Measurements from ENCODE around the gene RHBDD3. TPM values are rescaled to one million over a fixed set of nuclear protein-coding genes. Genes with fewer than 3 reads are reported as not detected.

The RHBDD3 gene
- 18.0 TPM for total RNA-seq

DNA sequence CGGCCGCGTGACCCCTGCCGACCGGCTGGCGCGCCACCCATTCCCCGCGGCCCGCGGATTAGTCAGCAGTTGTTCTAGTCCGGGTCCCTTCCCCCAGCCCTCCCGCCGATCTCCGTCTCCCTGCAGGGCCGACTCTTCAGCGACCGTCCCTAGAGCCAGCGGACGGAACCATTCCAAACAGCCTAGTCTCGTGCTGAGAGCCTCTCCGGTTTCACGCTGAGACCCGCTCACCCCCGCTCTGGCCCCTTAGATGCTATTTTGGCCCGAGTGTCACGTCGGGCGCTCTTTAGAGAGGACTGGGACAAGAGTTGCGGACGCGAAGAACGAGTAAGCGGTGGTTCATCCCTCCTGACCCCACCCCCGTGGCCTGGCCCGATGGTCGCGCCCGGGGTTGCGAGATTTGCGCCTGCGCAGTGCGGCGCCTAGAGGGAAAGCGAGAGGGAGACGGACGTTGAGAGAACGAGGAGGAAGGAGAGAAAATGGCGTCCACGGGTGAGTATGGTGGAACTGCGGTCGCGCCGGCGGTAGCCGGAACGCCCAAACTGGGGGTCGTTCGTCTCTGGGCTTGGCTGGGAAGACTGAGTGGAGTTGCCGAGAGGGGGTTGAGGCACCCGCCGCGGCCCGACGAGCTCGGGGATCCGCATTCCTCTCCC lies at the start of gene RHBDD3, which contains the start of gene EWSR1:
TSS of gene RHBDD3 (minus strand) at position 124 of the 653 bp plus-strand sequence. CDS start 2,355 bp downstream, outside the sequence.
TSS of gene EWSR1 (plus strand) at position 411 of the 653 bp plus-strand sequence. CDS start at position 480, 69 bp downstream.
- ATAC-seq: peak; percentile 96
- peak; percentile 97 for DNase-seq (ENCODE audit: low spot score)
- intact Hi-C loops (cut with DNase I): no loop called here

DNA sequence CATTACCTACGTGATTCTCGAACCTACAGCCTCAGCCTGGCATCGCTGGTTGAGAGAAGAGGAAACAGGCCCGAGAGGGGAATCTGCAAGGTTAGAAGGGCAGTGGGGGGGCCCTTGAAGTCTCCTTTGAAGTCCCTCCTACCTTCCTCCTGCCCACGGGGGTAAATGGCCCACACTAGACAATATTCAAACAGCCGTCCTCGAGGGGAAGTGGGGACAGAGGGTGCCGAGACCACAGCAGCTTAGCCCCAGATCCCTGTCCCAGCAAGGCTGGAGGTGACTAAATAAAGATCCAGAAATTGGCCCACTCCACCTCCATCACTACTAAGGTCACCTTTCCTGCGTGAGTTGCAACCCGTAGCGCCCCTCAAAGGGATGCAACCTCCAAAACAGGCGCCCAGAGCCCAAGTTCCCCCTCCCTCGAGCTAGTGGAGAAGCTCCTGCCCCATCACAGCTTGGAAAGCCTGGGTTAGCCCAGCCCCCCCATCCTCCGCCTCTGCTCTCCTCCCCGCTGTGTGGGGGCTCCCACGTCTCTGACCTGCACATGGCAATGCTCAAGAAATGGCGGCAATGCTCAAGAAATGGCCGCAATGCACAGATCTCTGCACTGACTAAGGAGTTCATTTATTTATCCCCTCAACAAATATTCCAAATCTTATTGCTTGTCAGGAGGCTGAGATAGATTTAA lies 48.5 kb upstream of the RHBDD3 start:
- intact Hi-C loops (cut with DNase I): no loop called here
- ATAC-seq (no peak), DNase-seq (ENCODE audit: low spot score) (no peak)

DNA sequence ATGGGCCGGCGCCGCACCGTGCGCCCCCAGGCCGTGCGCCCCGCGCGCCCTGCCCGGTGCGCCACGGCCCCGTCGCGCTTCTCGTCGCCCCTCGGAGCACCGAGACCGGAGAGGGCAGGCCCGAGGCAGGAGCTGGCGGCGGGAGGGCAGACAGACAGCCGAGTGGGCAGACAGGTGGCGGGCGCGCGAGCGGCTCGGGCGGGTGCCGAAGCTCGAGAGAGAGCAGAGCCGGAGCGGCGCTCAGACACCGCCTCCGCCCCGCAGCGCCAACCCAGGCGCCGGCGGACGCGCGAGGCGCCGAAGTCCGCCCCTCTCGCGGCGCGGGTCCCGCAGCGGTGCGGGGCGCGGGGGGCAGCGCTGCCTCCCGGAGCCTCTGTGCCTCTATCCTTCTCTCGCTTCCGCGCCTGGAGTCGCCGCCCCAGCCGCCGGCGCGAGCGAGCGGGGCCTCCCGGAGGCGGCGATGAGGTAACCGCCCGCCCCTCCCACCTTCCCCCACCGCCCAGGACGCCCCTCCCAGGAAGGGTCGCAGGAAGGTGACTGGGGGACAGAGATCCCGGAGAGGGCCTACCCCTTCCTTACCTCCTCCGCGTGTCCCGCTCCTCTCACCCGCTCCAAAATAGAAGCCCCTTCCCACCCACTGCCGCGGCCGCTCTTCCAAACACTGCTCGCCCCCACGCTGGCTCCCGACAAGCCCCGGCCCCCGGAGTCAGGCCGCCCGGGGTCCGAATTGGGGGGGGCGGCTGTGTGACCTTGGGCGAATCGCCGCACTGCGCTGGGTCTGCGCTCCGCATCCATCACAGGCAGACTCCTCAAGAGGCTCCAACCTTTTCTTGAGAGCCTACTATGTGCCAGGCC lies 47.7 kb upstream of the RHBDD3 start, which contains the start of gene RASL10A:
TSS of gene RASL10A (minus strand) at position 412 of the 855 bp plus-strand sequence. CDS start 451 bp downstream, outside the sequence.
- intact Hi-C loops (cut with DNase I): no loop called here
- ATAC-seq (no peak), DNase-seq (ENCODE audit: low spot score) (no peak)

DNA sequence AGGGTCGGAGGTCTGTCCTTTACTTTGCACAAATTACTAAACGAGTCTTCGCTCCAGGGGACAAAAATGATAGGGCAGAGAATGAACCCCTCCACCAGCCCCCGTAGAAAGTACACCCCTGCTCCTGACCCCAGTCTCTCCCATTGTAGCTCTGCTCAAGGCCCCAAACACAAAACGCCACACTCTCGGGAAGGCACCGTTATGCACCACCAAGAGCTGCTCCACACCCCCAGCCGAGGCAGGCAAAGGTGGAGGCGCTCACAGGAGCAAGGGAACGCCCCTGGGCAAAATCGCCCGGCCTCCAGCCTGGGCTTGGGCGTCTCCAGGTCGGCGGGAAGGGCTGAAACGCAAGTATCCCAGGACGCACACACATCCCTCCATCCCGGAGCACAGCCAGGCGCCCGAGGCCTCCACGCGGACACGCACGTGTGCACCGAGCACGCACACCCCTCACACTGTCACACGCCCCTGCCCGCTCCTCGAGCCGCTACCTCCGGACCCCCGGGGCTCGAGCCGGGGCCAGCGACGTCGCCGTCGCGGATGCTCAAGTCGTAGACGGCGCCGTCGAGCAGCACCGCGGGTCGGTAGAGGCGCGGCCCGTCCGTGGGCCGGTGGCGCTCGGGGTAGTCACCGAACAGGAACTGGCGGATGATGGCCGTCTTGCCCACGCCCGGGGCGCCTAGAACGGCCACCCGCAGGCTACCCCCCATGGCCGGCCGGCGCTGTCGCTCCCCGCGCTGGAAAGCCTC lies 46.9 kb upstream of the RHBDD3 start:
- intact Hi-C loops (cut with DNase I): no loop called here
- DNase-seq (ENCODE audit: low spot score) (peak; percentile 55), ATAC-seq (no peak)

DNA sequence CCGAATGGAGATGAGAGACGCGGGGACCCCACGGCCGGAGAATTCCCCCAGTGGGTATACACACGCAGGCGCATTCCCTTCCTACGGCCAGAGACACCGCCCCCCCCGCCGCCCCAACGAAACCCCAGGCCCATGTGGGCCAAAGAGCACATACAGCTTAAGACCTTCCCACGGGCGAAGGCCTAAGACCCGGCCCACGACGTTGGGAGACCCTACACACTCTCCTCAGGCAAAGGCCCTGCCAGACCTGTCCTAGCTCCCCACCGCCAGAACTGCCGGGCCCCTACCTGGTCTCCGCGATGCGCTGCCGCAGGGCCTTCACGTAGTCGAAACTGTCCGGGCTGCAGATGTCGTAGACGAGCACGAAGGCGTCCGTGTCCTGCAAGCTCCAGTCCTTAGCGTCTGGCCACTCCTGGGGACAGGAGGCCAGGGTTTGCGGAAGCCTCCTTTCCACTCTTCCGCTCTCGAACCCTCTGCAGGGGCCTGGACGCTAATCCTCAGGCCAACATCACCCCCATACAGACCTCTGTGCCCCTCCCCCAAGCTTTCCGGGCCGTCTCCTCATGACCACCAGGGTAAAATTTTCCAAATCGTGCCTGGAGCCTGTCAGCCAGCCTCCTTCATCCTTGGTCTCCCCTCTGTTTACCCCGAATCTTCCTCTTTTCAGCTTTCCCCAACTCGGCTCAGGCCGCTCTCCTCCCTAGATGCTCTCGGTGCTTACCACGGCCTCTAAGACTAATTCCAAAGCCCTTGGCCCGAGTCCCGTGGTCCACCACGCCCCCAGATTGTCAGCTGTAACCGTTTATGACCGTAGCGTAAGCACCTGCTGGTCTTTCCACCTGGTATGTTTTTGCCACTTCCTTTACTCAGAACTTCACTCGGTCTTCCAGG lies 46.0 kb upstream of the RHBDD3 start:
- ATAC-seq (no peak), DNase-seq (ENCODE audit: low spot score) (peak; percentile 63)
- intact Hi-C loops (cut with DNase I): no loop called here

DNA sequence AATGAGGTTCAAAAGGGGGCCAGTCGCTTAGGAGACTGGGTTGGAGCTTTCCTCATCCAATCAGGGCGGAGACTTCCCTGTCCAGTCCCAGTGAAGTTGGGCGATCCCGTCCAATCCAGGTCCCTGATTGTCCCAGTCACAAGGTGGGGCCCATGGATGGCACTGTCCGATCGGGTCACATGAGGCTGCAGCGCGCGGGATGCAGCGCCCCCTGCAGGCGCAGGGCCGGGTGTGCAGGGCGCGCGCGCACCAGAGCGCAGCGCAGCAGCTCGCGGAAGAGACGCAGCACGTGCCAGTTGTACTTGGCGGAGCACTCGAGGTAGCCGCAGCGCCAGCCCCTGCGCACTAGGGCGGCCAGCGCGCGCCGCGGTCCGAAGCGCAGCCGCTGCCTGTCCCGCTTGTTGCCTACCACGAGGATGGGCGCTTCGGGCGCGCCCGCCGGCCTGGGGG lies 45.4 kb upstream of the RHBDD3 start:
- DNase-seq (ENCODE audit: low spot score) (peak; percentile 59), ATAC-seq (no peak)
- intact Hi-C loops (cut with DNase I): no loop called here

DNA sequence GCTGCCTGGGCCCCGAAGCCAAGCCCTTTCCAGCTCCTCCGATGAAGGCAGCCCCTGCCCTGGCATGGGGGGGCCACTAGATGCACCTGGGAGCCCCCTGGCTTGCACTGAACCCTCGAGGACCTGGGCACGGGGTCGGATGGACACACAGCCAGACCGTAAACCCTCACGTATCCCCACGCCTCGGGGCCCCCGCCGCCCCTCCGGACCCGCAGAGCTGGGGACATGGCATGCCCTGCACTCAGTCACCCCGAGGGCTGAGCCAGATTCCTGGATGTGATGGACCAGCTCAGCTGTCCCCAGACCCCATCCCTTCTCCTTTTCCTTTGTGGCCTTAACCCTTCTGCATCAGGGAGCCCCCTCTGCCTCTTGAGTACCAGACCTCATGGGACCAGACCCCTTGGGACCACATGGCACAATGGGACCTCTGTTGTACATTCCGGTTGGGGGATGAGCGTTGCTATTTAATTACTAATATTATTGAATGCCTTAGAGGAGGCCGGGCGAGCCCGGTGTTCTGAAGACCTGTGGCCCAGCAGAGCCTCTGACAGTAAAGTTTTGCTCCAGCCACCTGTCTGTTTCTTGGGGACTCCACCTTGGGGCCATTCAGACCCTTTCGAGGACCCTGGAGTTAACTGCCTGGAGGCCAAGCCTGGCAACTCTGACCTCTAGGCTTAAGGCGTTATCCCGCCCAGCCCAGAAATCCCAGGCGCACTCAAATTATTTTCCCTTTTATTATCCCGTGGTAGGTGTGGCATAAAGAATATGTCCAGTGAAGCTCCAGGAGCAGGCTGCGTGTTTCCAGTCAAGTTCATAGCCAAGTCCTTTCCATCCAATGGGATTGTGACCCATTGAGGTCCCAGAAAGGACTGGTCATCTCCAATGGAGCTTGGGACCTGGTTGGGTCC lies 44.7 kb upstream of the RHBDD3 start:
- no peak for ATAC-seq
- intact Hi-C loops (cut with DNase I): no loop called here
- DNase-seq (ENCODE audit: low spot score): peak; percentile 66

DNA sequence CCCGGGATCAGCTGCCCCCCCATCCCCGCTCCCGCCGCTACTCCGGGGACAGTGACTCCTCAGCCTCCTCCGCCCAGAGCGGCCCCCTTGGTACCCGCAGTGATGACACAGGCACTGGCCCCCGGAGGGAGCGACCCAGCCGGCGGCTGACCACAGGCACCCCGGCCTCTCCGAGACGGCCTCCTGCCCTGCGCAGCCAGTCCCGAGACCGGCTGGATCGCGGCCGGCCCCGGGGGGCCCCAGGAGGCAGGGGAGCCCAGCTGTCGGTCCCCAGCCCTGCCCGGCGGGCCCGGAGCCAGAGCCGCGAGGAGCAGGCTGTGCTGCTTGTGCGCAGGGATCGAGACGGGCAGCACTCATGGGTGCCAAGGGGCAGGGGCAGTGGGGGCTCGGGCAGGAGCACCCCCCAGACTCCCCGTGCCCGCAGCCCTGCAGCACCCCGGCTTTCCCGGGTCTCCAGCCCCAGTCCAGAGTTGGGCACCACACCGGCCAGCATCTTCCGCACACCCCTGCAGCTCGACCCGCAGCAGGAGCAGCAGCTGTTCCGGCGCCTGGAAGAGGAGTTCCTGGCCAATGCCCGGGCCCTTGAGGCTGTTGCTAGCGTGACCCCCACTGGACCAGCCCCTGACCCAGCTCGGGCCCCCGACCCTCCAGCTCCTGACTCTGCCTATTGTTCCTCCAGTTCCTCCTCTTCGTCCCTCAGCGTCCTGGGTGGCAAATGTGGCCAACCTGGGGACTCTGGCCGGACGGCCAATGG lies 43.9 kb upstream of the RHBDD3 start:
- DNase-seq (ENCODE audit: low spot score) (peak; percentile 73), ATAC-seq (peak; percentile 0)
- intact Hi-C loops (cut with DNase I): no loop called here

DNA sequence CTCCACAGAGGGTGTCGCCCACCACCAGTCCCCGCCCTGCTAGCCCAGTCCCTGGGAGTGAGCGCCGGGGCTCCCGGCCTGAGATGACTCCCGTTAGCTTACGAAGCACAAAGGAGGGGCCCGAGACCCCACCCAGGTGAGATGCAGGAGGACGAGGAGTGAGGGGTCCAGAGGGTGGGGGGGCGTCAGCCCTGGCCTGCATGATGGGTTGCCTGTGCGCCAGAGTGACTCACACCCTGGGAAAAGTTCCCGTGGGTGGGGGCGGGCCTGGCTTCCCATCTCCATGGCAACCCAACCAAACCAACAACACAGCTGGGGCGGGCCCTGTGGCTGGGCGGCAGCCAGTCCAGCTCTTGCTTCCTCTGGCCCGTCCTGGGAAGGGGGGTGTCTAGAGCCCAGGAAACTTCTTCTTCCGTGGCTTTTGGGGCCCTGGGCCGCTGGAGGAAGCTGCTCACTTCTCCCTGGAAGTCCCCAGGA lies 43.1 kb upstream of the RHBDD3 start:
- ATAC-seq (peak; percentile 91), DNase-seq (ENCODE audit: low spot score) (peak; percentile 98)
- intact Hi-C loops (cut with DNase I): no loop called here

DNA sequence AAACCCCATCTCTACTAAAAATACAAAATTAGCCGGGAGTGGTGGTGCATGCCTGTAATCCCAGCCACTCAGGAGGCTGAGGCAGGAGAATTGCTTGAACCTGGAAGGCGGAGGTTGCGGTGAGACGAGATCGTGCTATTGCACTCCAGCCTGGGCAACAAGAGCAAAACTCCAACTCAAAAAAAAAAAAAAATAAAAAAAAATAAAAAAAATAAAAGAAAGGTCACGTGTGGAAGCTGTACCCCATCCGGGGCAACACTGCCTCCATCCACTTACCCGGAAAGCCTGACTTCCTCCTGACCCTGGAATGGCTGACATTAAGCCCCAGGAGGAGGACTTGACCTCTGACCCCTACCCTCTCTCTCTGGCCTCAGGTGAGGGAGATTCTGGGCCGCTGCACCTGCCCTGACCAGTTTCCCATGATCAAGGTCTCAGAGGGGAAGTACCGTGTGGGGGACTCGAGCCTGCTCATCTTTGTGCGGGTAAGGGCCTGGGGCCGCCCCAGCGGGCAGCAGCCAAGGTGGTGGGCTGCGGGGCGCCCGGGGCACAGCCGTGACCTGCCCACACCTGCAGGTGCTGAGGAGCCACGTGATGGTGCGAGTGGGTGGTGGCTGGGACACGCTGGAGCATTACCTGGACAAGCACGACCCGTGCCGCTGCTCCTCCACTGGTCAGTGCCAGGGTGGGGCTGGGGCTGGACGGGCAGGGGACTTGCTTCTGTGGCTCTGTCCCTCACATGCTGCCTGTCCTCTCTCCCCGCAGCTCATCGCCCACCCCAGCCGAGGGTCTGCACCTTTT lies 42.5 kb upstream of the RHBDD3 start:
- intact Hi-C loops (cut with DNase I): no loop called here
- ATAC-seq: peak; percentile 11

DNA sequence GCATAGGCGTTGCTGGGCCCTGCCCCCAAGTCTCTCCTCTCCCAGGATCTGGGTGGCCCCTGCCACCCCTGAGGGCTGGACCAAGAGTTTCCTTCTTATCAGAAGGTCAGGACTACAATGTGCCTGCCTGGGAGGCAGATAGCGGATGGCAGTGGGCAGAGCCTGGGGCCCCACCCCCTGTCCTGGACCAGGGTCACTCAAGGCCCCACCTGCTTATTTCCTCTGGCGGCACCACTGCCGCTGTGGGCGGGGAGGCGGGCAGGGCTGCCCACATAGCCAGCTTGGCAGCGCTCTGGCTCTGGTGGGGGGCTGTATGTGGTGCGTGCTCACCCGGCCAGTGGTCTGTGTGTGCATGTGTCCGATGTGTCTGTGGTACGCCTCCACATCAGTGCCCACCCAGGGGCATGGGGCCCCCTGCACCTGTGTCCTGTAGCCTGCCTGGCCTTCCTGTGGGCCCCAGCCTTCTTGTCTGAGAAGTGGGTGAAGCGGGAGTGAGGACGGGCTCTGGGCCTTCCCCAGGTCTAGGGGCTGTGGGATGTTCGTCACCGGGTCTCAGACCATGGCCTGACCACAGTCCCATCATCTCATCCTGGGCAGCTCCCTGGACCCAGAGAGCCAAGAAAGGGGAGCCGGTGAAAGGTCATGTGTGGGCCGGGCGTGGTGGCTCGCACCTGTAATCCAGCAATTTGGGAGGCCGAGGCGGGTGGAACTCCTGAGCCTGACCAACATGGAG lies 41.7 kb upstream of the RHBDD3 start:
- no peak for ATAC-seq

More for the DNA sequence above, 42.5 kb upstream of the RHBDD3 start:
- DNase-seq (ENCODE audit: low spot score): no peak

DNA sequence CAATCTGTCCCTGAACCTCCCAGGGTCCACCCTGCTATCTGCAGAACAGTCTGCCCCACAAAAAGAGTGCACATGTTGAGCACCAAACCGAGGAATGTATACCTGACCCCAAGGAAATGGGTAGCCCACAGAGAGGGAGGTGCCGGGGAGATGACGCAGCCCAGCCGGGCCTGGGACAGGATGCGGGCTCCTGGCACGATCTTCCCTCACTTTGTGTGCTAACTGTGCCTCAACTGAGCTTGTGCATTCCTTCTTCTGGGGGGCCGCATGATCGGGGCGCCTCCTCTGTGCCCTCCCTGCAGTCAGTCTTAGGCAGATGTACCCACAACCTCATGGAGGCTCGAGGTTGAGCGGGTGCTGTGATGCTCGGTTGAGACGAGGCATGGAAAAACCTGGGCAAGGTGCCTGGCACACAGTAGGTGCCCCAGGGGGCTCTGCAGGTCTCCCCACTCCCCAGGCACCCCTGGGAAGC lies 41.0 kb upstream of the RHBDD3 start:
- intact Hi-C loops (cut with DNase I): loop anchor here (10.0 kb wide), 1 partner anchor 46 kb away; no protein-coding TSS in a partner anchor
- ATAC-seq (no peak), DNase-seq (ENCODE audit: low spot score) (no peak)

More for the DNA sequence above, 41.7 kb upstream of the RHBDD3 start:
- DNase-seq (ENCODE audit: low spot score): peak; percentile 63
- intact Hi-C loops (cut with DNase I): loop anchor here (10.0 kb wide), 1 partner anchor 45 kb away; no protein-coding TSS in a partner anchor

DNA sequence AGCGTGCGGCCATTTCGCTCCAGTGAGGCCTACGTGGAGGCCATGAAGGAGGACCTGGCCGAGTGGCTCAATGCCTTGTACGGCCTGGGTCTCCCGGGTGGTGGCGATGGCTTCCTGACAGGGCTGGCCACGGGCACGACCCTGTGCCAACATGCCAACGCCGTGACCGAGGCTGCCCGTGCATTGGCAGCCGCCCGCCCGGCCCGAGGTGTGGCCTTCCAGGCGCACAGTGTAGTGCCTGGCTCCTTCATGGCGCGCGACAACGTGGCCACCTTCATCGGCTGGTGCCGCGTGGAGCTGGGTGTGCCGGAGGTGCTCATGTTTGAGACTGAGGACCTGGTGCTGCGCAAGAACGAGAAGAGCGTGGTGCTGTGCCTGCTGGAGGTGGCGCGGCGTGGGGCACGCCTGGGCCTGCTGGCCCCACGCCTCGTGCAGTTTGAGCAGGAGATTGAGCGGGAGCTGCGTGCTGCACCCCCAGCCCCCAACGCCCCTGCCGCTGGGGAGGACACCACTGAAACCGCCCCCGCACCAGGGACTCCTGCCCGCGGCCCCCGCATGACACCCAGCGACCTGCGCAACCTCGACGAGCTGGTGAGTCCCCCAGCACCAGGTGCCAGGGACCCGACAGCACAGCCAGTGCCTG lies 40.5 kb upstream of the RHBDD3 start:
- ATAC-seq: no peak
- peak; percentile 58 for DNase-seq (ENCODE audit: low spot score)
- intact Hi-C loops (cut with DNase I): loop anchor here (10.0 kb wide), 1 partner anchor 47 kb away; no protein-coding TSS in a partner anchor

All from sciatic nerve (tissue), 2 donors.